ENCODE data around the gene ZBTB16.

ZBTB16 gene

GRCh38 chr11:114099392-114100178, 40.1 kb downstream of the ZBTB16 start:
- H3K27ac ChIP-seq (ENCODE audit: low read length): no peak overlapping the region
- no peak overlapping the region for H3K9ac ChIP-seq (ENCODE audit: low read depth, low read length)
- H3K4me1 ChIP-seq (ENCODE audit: insufficient read depth, low read length): no peaks in the 10 kb centered on the region
- no peak overlapping the region for H3K4me3 ChIP-seq (ENCODE audit: low read length)
- no peaks in the 10 kb centered on the region for H3K27me3 ChIP-seq (ENCODE audit: insufficient read depth, low read length)
- no peaks in the 10 kb centered on the region for H3K36me3 ChIP-seq (ENCODE audit: insufficient read depth, low read depth, low read length)
- no peaks in the 10 kb centered on the region for H3K9me3 ChIP-seq (ENCODE audit: insufficient read depth, low read depth, low read length)

- Histone ChIP-seq H3K9ac (ENCODE audit: low read depth, low read length) (no peak overlapping the region), H3K36me3 (ENCODE audit: insufficient read depth, low read depth, low read length) (no peaks in the 10 kb centered on the region), H3K4me1 (ENCODE audit: insufficient read depth, low read length) (no peaks in the 10 kb centered on the region), H3K9me3 (ENCODE audit: insufficient read depth, low read depth, low read length) (no peaks in the 10 kb centered on the region), H3K27ac (ENCODE audit: low read length) (no peak overlapping the region), H3K4me3 (ENCODE audit: low read length) (no peak overlapping the region), H3K27me3 (ENCODE audit: insufficient read depth, low read length) (no peaks in the 10 kb centered on the region)
Measured at GRCh38 chr11:114102993-114103896, 43.7 kb downstream of the ZBTB16 start.

- Histone ChIP-seq H3K27me3 (ENCODE audit: insufficient read depth, low read length) (no peaks in the 10 kb centered on the region), H3K4me3 (ENCODE audit: low read length) (no peak overlapping the region), H3K4me1 (ENCODE audit: insufficient read depth, low read length) (no peaks in the 10 kb centered on the region), H3K36me3 (ENCODE audit: insufficient read depth, low read depth, low read length) (no peaks in the 10 kb centered on the region), H3K27ac (ENCODE audit: low read length) (no peak overlapping the region), H3K9me3 (ENCODE audit: insufficient read depth, low read depth, low read length) (no peaks in the 10 kb centered on the region), H3K9ac (ENCODE audit: low read depth, low read length) (no peak overlapping the region)
Measured at GRCh38 chr11:114105611-114106010, 46.1 kb downstream of the ZBTB16 start.

GRCh38 chr11:114106047-114106446, 46.5 kb downstream of the ZBTB16 start:
- Histone ChIP-seq H3K9ac (ENCODE audit: low read depth, low read length) (no peak overlapping the region), H3K4me3 (ENCODE audit: low read length) (no peak overlapping the region), H3K9me3 (ENCODE audit: insufficient read depth, low read depth, low read length) (no peaks in the 10 kb centered on the region), H3K4me1 (ENCODE audit: insufficient read depth, low read length) (no peaks in the 10 kb centered on the region), H3K27ac (ENCODE audit: low read length) (no peak overlapping the region), H3K27me3 (ENCODE audit: insufficient read depth, low read length) (no peaks in the 10 kb centered on the region), H3K36me3 (ENCODE audit: insufficient read depth, low read depth, low read length) (no peaks in the 10 kb centered on the region)

GRCh38 chr11:114106986-114107385, 47.5 kb downstream of the ZBTB16 start:
- Histone ChIP-seq H3K4me1 (ENCODE audit: insufficient read depth, low read length) (no peaks in the 10 kb centered on the region), H3K27ac (ENCODE audit: low read length) (no peak overlapping the region), H3K9ac (ENCODE audit: low read depth, low read length) (no peak overlapping the region), H3K27me3 (ENCODE audit: insufficient read depth, low read length) (no peaks in the 10 kb centered on the region), H3K4me3 (ENCODE audit: low read length) (no peak overlapping the region), H3K36me3 (ENCODE audit: insufficient read depth, low read depth, low read length) (no peaks in the 10 kb centered on the region), H3K9me3 (ENCODE audit: insufficient read depth, low read depth, low read length) (no peaks in the 10 kb centered on the region)

- H3K27me3 ChIP-seq (ENCODE audit: insufficient read depth, low read length): no peaks in the 10 kb centered on the region; the same call in 1 of the 2 replicates
- H3K4me1 ChIP-seq (ENCODE audit: insufficient read depth, low read length): no peaks in the 10 kb centered on the region
- H3K9ac ChIP-seq (ENCODE audit: low read depth, low read length): no peak overlapping the region
Measured at GRCh38 chr11:114108501-114109205, 49.1 kb downstream of the ZBTB16 start.

GRCh38 chr11:114109206-114110090, 49.9 kb downstream of the ZBTB16 start:
- H3K9me3 ChIP-seq (ENCODE audit: insufficient read depth, low read depth, low read length): no peaks in the 10 kb centered on the region
- no peak overlapping the region for H3K27ac ChIP-seq (ENCODE audit: low read length)
- H3K36me3 ChIP-seq (ENCODE audit: insufficient read depth, low read depth, low read length): no peaks in the 10 kb centered on the region
- no peaks in the 10 kb centered on the region for H3K4me1 ChIP-seq (ENCODE audit: insufficient read depth, low read length)
- H3K27me3 ChIP-seq (ENCODE audit: insufficient read depth, low read length): no peaks in the 10 kb centered on the region; the same call in 1 of the 2 replicates
- no peak overlapping the region for H3K4me3 ChIP-seq (ENCODE audit: low read length)
- H3K9ac ChIP-seq (ENCODE audit: low read depth, low read length): no peak overlapping the region

More at GRCh38 chr11:114108501-114109205, 49.1 kb downstream of the ZBTB16 start:
- Histone ChIP-seq H3K4me3 (ENCODE audit: low read length) (no peak overlapping the region), H3K9me3 (ENCODE audit: insufficient read depth, low read depth, low read length) (no peaks in the 10 kb centered on the region), H3K36me3 (ENCODE audit: insufficient read depth, low read depth, low read length) (no peaks in the 10 kb centered on the region), H3K27ac (ENCODE audit: low read length) (no peak overlapping the region)

GRCh38 chr11:114110123-114110522, 50.6 kb downstream of the ZBTB16 start:
- Histone ChIP-seq H3K36me3 (ENCODE audit: insufficient read depth, low read depth, low read length) (no peaks in the 10 kb centered on the region), H3K4me3 (ENCODE audit: low read length) (no peak overlapping the region), H3K27ac (ENCODE audit: low read length) (no peak overlapping the region), H3K9me3 (ENCODE audit: insufficient read depth, low read depth, low read length) (no peaks in the 10 kb centered on the region), H3K27me3 (ENCODE audit: insufficient read depth, low read length) (no peaks in the 10 kb centered on the region; the same call in 1 of the 2 replicates), H3K4me1 (ENCODE audit: insufficient read depth, low read length) (no peaks in the 10 kb centered on the region), H3K9ac (ENCODE audit: low read depth, low read length) (no peak overlapping the region)

- no peak overlapping the region for H3K4me3 ChIP-seq (ENCODE audit: low read length)
- no peak overlapping the region for H3K27ac ChIP-seq (ENCODE audit: low read length)
- H3K9ac ChIP-seq (ENCODE audit: low read depth, low read length): no peak overlapping the region
- H3K9me3 ChIP-seq (ENCODE audit: insufficient read depth, low read depth, low read length): no peaks in the 10 kb centered on the region
- no peaks in the 10 kb centered on the region for H3K36me3 ChIP-seq (ENCODE audit: insufficient read depth, low read depth, low read length)
- H3K4me1 ChIP-seq (ENCODE audit: insufficient read depth, low read length): no peaks in the 10 kb centered on the region
- no peaks in the 10 kb centered on the region; the same call in 1 of the 2 replicates for H3K27me3 ChIP-seq (ENCODE audit: insufficient read depth, low read length)
Measured at GRCh38 chr11:114110952-114111947, 51.7 kb downstream of the ZBTB16 start.

- no peaks in the 10 kb centered on the region for H3K9me3 ChIP-seq (ENCODE audit: insufficient read depth, low read depth, low read length)
- no peaks in the 10 kb centered on the region for H3K4me1 ChIP-seq (ENCODE audit: insufficient read depth, low read length)
- no peaks in the 10 kb centered on the region; the same call in 1 of the 2 replicates for H3K27me3 ChIP-seq (ENCODE audit: insufficient read depth, low read length)
- H3K36me3 ChIP-seq (ENCODE audit: insufficient read depth, low read depth, low read length): no peaks in the 10 kb centered on the region
- H3K9ac ChIP-seq (ENCODE audit: low read depth, low read length): no peak overlapping the region
- H3K4me3 ChIP-seq (ENCODE audit: low read length): no peak overlapping the region
- no peak overlapping the region for H3K27ac ChIP-seq (ENCODE audit: low read length)
Measured at GRCh38 chr11:114115451-114115928, 56.0 kb downstream of the ZBTB16 start.

Data from iPS-20b (cell line).